ENCODE measurements around the gene ADAM17.

ADAM17 gene

DNA sequence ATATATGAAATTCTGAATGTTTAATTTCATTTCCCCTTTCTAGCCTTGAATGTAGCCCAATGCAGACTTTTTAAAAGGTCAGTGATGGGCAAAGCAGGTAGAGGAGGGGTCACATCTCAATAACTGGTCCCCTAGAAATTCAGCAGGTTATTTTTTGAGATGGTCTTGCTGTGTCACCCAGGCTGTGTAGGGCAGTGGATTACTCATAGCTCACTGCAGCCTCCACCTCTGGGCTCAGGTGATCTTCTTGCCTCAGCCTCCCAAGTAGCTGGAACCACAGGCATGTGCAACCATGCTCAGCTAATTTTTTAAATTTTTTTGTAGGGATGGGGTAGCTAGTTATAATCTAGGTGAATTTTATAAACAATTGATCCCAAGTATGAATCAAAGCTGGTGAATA is 72.5 kb downstream of the ADAM17 start:
- H3K9me3 Mint-ChIP-seq = no peaks in the 10 kb centered on the region
- peak; percentile 47 to 80 for ATAC-seq (replicated peaks)
- peaks cover 20 to 33% of the 10 kb centered on the region in 2 donors for H3K4me1 Mint-ChIP-seq
- H3K27ac Mint-ChIP-seq = no peak overlapping the region
- no peaks in the 10 kb centered on the region for H3K27me3 Mint-ChIP-seq
- H3K36me3 Mint-ChIP-seq = peaks cover 30 to 44% of the 10 kb centered on the region in 2 donors
- DNase-seq = no peak
- H3K4me3 Mint-ChIP-seq = no peak overlapping the region

- no peak for ATAC-seq (replicated peaks)
- H3K4me3 Mint-ChIP-seq = no peak overlapping the region
- H3K9me3 Mint-ChIP-seq = no peaks in the 10 kb centered on the region
- DNase-seq = no peak
- H3K27ac Mint-ChIP-seq = no peak overlapping the region
- peaks cover 34 to 49% of the 10 kb centered on the region in 2 donors for H3K36me3 Mint-ChIP-seq
- H3K27me3 Mint-ChIP-seq = no peaks in the 10 kb centered on the region
- peaks cover 34 to 56% of the 10 kb centered on the region in 2 donors for H3K4me1 Mint-ChIP-seq
These were observed 75.5 kb downstream of the ADAM17 start for GRCh38 chr2:9480157-9480556.

GRCh38 chr2:9478526-9478925 is 77.1 kb downstream of the ADAM17 start:
- Mint-ChIP-seq H3K36me3 (peaks cover 22 to 34% of the 10 kb centered on the region in 2 donors), H3K27ac (peak overlapping the region; percentile 87), H3K9me3 (no peaks in the 10 kb centered on the region), H3K4me3 (no peak overlapping the region), H3K4me1 (peaks cover 31 to 49% of the 10 kb centered on the region in 2 donors), H3K27me3 (no peaks in the 10 kb centered on the region)
- DNase-seq = no peak
- ATAC-seq (replicated peaks) = no peak

- Mint-ChIP-seq H3K27me3 (no peaks in the 10 kb centered on the region), H3K27ac (no peak overlapping the region), H3K4me1 (peaks cover 32 to 48% of the 10 kb centered on the region in 2 donors), H3K36me3 (peaks cover 24 to 36% of the 10 kb centered on the region in 2 donors), H3K9me3 (no peaks in the 10 kb centered on the region), H3K4me3 (no peak overlapping the region)
- ATAC-seq (replicated peaks) = no peak
- no peak for DNase-seq
These were observed 77.7 kb downstream of the ADAM17 start for GRCh38 chr2:9477914-9478313.

DNA sequence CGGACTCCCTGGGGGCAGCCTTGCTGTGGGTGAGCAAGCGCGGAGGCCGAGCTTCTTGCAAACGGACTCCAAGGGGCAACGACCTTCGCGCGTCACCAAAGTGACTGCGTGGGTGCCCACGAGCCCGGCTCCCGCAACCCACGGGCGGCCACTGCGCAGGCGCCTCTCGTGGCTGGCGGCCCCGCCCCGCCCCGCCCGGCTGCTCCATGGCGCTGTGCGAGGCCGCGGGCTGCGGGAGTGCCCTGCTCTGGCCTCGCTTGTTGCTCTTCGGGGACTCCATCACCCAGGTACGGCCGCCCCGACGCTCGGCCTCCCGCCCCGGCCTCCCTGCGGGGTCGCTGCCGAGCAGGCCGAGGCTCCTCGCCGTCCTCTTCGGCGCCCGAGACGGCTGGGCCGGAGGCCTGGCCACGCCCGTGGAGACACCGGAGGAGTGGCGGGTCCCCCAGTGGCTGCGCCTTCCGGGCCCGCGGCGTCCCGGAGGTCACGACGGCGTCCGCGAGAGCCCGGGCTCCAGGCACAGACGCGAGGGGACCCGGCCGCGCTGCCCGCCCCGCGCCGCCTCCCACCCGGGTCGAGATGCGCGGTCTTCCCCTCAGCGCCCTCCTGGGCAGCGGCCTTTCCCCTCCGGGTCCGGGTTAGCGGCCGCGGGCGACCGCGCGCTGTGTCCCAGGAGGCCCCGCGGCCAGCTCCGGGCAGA is 81.1 kb downstream of the ADAM17 start, which contains the start of gene IAH1:
IAH1 (plus strand) TSS at position 191 of the 697 bp plus-strand sequence; CDS start at position 207, 16 bp downstream.
- Mint-ChIP-seq H3K27me3 (no peaks in the 10 kb centered on the region), H3K4me1 (peaks cover 26 to 40% of the 10 kb centered on the region in 2 donors), H3K36me3 (peaks cover 31 to 49% of the 10 kb centered on the region in 2 donors), H3K9me3 (no peaks in the 10 kb centered on the region), H3K4me3 (peak within 1 kb of the TSS; percentile 84 to 88), H3K27ac (peak within 1 kb of the TSS; percentile 94)
- DNase-seq = peak; percentile 67
- peak; percentile 82 to 85 for ATAC-seq (replicated peaks)

- ATAC-seq (replicated peaks) (peak; percentile 63 to 70), DNase-seq (peak; percentile 48)
- Mint-ChIP-seq H3K9me3 (no peaks in the 10 kb centered on the region), H3K36me3 (peaks cover 32 to 48% of the 10 kb centered on the region in 2 donors), H3K27me3 (no peaks in the 10 kb centered on the region), H3K4me3 (peak overlapping the region; percentile 84 to 88), H3K27ac (peak overlapping the region; percentile 94), H3K4me1 (peaks cover 24 to 40% of the 10 kb centered on the region in 2 donors)
These were observed 81.7 kb downstream of the ADAM17 start for GRCh38 chr2:9473985-9474360.

DNA sequence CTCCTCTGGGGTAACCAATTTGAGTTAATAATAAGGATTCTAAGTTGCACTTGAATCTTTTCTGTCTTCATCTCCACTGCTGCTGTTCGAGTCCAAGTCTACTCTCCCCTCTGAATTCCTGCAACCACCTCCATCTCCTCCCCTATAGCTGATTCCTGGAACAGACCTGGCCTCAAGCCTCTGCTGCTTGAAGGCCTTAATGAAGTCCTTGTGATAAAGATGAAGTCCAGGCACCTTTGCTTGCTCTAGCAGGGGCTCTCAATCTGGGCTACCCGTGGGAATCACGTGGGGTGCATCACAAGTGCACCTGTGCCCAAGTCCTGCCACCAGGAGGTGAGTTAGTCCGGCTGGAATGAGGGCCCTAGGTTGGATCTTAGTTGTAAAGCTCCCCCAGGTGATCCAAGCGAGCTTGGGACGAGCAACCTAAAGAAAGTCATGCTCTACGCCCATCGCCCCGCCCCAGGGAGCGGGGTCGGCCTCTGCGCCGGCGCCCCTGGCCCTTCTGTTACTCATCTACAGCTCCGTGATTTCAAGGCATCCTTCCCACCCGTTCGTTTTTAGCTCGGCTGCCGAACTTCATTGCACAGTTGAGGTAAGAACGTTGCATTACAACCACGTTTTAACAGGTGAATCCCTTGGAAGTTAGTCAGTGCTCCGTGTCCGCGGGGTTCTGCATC is 82.2 kb downstream of the ADAM17 start:
- peaks cover 23 to 37% of the 10 kb centered on the region in 2 donors for H3K4me1 Mint-ChIP-seq

DNA sequence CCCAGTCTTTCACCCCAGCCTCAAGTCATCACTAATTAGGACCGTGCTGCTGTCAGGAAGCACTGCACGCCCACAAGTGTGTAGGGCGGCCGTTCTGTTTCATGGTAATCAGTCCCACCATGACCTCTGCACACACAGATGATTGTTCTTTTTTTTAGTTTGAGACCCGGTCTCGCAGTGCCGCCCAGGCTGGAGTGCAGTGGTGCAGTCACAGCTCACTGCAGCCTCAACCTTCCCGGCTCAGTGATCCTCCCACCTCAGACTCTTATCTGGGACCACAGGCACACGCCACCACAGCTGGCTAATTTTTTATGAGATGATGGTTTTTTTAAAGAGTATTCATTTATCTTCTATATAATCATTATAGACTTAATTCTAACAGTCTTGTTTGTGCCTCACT is 83.1 kb downstream of the ADAM17 start:
- H3K9me3 Mint-ChIP-seq = no peaks in the 10 kb centered on the region
- H3K27ac Mint-ChIP-seq = peak overlapping the region; percentile 47
- ATAC-seq (replicated peaks) = no peak
- no peaks in the 10 kb centered on the region for H3K27me3 Mint-ChIP-seq
- H3K4me1 Mint-ChIP-seq = peaks cover 19 to 31% of the 10 kb centered on the region in 2 donors
- peaks cover 30 to 44% of the 10 kb centered on the region in 2 donors for H3K36me3 Mint-ChIP-seq
- no peak overlapping the region for H3K4me3 Mint-ChIP-seq
- DNase-seq = no peak

More for the DNA sequence above, 82.2 kb downstream of the ADAM17 start:
- peak overlapping the region; percentile 84 to 88 for H3K4me3 Mint-ChIP-seq
- no peaks in the 10 kb centered on the region for H3K27me3 Mint-ChIP-seq
- DNase-seq (no peak), ATAC-seq (replicated peaks) (peak in 1 of 2 donors; percentile 9)
- no peaks in the 10 kb centered on the region for H3K9me3 Mint-ChIP-seq
- H3K27ac Mint-ChIP-seq = peak overlapping the region; percentile 94
- peaks cover 30 to 44% of the 10 kb centered on the region in 2 donors for H3K36me3 Mint-ChIP-seq

DNA sequence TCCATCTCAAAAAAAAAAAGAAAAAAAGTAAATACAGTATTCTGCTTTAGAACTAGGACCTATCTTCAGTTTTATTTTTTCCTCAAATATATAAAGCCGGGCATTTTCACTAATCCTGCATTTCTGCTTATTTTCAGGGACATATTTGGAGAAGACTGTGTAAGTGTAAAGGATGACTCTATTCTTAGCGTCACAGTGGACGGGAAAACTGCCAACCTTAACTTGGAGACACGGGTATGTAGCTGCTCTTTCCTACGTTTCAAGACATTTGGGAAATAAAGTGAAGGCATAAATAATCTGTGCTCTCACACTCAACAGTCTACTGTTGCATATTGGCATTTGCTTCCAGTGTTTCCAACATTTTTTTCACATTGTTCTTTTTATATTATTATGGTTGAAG is 84.4 kb downstream of the ADAM17 start:
- Mint-ChIP-seq H3K27me3 (no peaks in the 10 kb centered on the region), H3K4me1 (peaks cover 12 to 19% of the 10 kb centered on the region in 2 donors), H3K9me3 (no peaks in the 10 kb centered on the region), H3K4me3 (no peak overlapping the region), H3K36me3 (peaks cover 27 to 43% of the 10 kb centered on the region in 2 donors), H3K27ac (no peak overlapping the region)
- DNase-seq (no peak), ATAC-seq (replicated peaks) (no peak)

DNA sequence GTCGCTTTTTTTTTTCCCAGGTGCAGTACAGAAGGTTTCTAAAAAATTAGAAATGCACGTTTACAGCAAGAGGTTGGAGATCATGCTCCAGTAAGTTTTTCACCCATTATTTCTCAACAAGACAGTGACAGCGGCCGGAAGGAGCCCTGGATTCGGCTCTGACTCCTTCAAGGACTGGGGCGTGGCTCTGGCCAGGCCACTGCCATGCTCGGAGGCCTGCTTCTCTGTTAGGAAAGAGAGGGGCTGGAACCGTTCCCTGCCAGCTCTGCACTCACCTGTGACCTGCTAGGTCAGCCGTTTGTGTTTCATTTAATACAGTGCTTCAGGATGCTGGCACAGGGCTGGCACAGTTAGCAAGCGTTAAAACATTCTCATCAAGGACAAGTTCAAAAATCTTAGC is 87.9 kb downstream of the ADAM17 start:
- DNase-seq (no peak), ATAC-seq (replicated peaks) (no peak)
- no peak overlapping the region for H3K4me3 Mint-ChIP-seq
- H3K27ac Mint-ChIP-seq = no peak overlapping the region
- H3K27me3 Mint-ChIP-seq = no peaks in the 10 kb centered on the region
- no peaks in the 10 kb centered on the region for H3K9me3 Mint-ChIP-seq
- peaks cover 4 to 10% of the 10 kb centered on the region in 2 donors for H3K4me1 Mint-ChIP-seq
- H3K36me3 Mint-ChIP-seq = peaks cover 34 to 54% of the 10 kb centered on the region in 2 donors

DNA sequence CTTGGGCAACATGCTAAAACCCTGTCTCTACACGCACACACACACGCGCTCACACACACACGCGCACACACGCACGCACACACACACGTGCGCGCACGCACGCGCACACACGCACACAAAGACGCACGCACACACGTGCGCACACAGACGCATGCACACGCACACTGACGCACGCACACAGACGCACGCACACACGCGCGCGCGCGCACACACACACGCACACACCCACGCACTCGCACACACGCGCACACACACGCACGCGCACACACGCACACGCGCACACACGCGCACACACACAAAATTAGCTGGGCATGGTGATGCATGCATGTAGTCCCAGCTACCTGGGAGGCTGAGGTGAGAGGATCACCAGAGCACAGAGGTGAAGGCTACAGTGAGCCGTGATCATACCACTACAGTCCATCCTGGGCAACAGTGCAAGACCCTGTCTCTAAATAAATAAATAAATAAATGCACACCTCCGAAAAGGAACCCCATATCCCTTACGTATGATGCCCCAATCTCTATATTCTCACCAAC is 89.4 kb downstream of the ADAM17 start:
- ATAC-seq (replicated peaks) = no peak

GRCh38 chr2:9465170-9465569 is 90.5 kb downstream of the ADAM17 start:
- DNase-seq (no peak), ATAC-seq (replicated peaks) (no peak)
- Mint-ChIP-seq H3K9me3 (no peaks in the 10 kb centered on the region), H3K27me3 (no peaks in the 10 kb centered on the region), H3K4me3 (no peak overlapping the region), H3K4me1 (peaks cover 0 to 5% of the 10 kb centered on the region in 2 donors), H3K36me3 (peaks cover 31 to 48% of the 10 kb centered on the region in 2 donors), H3K27ac (peak overlapping the region; percentile 59)

More for the DNA sequence above, 89.4 kb downstream of the ADAM17 start:
- H3K9me3 Mint-ChIP-seq = no peaks in the 10 kb centered on the region
- peaks cover 29 to 46% of the 10 kb centered on the region in 2 donors for H3K36me3 Mint-ChIP-seq
- DNase-seq = no peak
- H3K4me1 Mint-ChIP-seq = peaks cover 0 to 5% of the 10 kb centered on the region in 2 donors
- no peak overlapping the region for H3K27ac Mint-ChIP-seq
- H3K4me3 Mint-ChIP-seq = no peak overlapping the region
- H3K27me3 Mint-ChIP-seq = no peaks in the 10 kb centered on the region

GRCh38 chr2:9463698-9464034 is 92.0 kb downstream of the ADAM17 start:
- Mint-ChIP-seq H3K4me3 (no peak overlapping the region), H3K27me3 (no peaks in the 10 kb centered on the region), H3K36me3 (peaks cover 33 to 53% of the 10 kb centered on the region in 2 donors), H3K27ac (no peak overlapping the region), H3K9me3 (no peaks in the 10 kb centered on the region), H3K4me1 (peaks cover 0 to 5% of the 10 kb centered on the region in 2 donors)
- no peak for ATAC-seq (replicated peaks)
- DNase-seq = no peak

- Mint-ChIP-seq H3K27me3 (no peaks in the 10 kb centered on the region), H3K27ac (no peak overlapping the region), H3K4me1 (peaks cover 0 to 5% of the 10 kb centered on the region in 2 donors), H3K36me3 (peaks cover 33 to 50% of the 10 kb centered on the region in 2 donors), H3K4me3 (no peak overlapping the region), H3K9me3 (no peaks in the 10 kb centered on the region)
- no peak for DNase-seq
- no peak for ATAC-seq (replicated peaks)
These were observed 92.5 kb downstream of the ADAM17 start for GRCh38 chr2:9462886-9463697.
